Ectodermal cell (in vitro differentiated cells): ENCODE results near the gene PLSCR3.

ENCODE experiments used
- H3K27ac ChIP-seq: 2 replicates; pipeline ENCODE4 v1.7.0; 2013; ENCODE audit warnings: mild to moderate bottlenecking, low read depth, low read length; ENCODE audit not compliant: insufficient read depth, poor library complexity, severe bottlenecking
- H3K27me3 ChIP-seq: 2 replicates; pipeline ENCODE4 v1.7.0; 2013; ENCODE audit warnings: mild to moderate bottlenecking, low read length; ENCODE audit not compliant: insufficient read depth, control insufficient read depth, poor library complexity, severe bottlenecking
- H3K36me3 ChIP-seq: one replicate; pipeline ENCODE4 v1.7.0; 2013; ENCODE audit warnings: low read length; ENCODE audit not compliant: control insufficient read depth, insufficient read depth
- H3K4me1 ChIP-seq: one replicate; pipeline ENCODE4 v1.7.0; 2013; ENCODE audit warnings: low read length; ENCODE audit not compliant: control insufficient read depth, insufficient read depth
- H3K4me3 ChIP-seq: 2 replicates; pipeline ENCODE4 v1.7.0; 2013; ENCODE audit warnings: low read depth, low read length, control low read depth; ENCODE audit not compliant: insufficient read depth
- H3K9me3 ChIP-seq: 2 replicates; pipeline ENCODE4 v1.7.0; 2013; ENCODE audit warnings: mild to moderate bottlenecking, low read length, moderate library complexity; ENCODE audit not compliant: control insufficient read depth
- WGBS, 2 experiments: methylation state at CpG; one replicate each; pipeline ENCODE4 v1.1.7; 2013; ENCODE audit warnings: missing lambda C conversion rate in 2 of 2; 5-methylcytosine and 5-hydroxymethylcytosine counted together

PLSCR3 gene

DNA sequence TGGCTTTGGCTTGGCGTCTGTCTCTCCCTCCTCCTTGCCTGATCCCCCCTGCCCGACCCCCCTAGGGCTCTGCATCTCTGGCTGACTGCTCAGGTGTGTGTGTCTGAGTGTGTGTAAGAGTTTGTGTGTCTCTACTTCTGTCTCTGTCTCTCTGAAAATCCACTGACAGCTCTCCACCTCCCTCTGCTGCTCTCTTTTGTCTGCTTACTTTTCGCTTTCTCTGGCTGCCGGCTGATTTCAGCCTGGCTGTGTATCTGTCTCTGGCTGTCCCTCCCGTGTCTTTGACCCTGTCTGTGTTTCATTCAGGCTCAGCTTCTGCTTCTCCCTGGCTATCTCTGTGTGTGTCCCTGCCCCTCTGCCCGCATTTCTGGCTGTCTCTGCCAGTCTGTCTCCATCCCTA lies 22.0 kb upstream of the PLSCR3 start:
- H3K27me3 ChIP-seq = no peaks in the 10 kb centered on the region
- H3K4me3 ChIP-seq = no peak overlapping the region
- no peak overlapping the region for H3K27ac ChIP-seq
- WGBS, 2 experiments = 85% methylated on average over 5 to 6 of the region's 6 CpGs
- H3K4me1 ChIP-seq = peaks cover 40% of the 10 kb centered on the region
- peaks cover 12% of the 10 kb centered on the region for H3K36me3 ChIP-seq
- H3K9me3 ChIP-seq = no peaks in the 10 kb centered on the region

- 95% methylated on average over 23 of the region's 23 CpGs for WGBS, 2 experiments
- no peaks in the 10 kb centered on the region for H3K27me3 ChIP-seq
- H3K27ac ChIP-seq = no peak overlapping the region
- H3K4me1 ChIP-seq = peaks cover 37% of the 10 kb centered on the region
- H3K36me3 ChIP-seq = peaks cover 13% of the 10 kb centered on the region
- no peak overlapping the region for H3K4me3 ChIP-seq
- H3K9me3 ChIP-seq = no peaks in the 10 kb centered on the region
Observed at GRCh38 chr17:7415784-7416183, 21.5 kb upstream of the PLSCR3 start.

- Histone ChIP-seq H3K4me1 (peaks cover 28% of the 10 kb centered on the region), H3K36me3 (peaks cover 23% of the 10 kb centered on the region), H3K27ac (no peak overlapping the region), H3K4me3 (no peak overlapping the region), H3K9me3 (no peaks in the 10 kb centered on the region), H3K27me3 (no peaks in the 10 kb centered on the region)
- 88% methylated on average over 14 of the region's 14 CpGs for whole genome bisulfite sequencing, 2 experiments
Observed at GRCh38 chr17:7414837-7415236, 20.5 kb upstream of the PLSCR3 start.

DNA sequence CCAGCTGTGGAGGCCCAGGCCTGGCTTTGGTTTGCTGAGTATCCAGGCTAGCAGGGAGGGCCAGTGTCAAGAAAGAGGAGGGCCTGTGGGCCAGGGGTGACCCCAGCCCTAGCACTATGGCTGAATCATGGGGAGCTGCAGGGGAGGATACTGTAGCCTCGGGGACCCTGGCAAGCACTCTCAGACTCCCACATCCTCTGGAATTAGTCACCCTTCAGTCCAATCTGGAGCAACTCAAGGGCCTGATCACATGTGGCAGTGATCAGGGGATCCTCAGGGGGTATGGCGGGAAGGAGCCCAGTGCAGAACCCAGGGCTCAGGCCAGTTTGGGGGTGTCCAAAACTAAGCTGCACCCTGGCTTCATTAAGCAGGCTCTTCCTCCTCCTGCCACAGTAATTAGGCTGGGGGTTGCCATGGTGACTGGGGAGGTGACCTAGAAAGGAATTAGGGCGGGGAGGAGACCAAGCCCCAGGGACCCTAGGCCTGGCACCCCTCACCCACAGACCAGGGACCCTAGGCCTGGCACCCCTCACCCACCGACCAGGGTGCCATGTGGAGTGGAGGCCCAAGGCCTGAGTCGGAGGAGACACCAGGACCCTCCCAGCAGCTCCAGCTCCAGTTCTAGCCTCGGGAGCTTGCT lies 19.1 kb upstream of the PLSCR3 start:
- no peak overlapping the region for H3K27ac ChIP-seq
- no peaks in the 10 kb centered on the region for H3K9me3 ChIP-seq
- peaks cover 36% of the 10 kb centered on the region for H3K36me3 ChIP-seq
- no peak overlapping the region for H3K4me3 ChIP-seq
- 89 to 94% methylated on average over 6 of the region's 6 CpGs for WGBS, 2 experiments
- H3K4me1 ChIP-seq = peaks cover 15% of the 10 kb centered on the region
- H3K27me3 ChIP-seq = no peaks in the 10 kb centered on the region

DNA sequence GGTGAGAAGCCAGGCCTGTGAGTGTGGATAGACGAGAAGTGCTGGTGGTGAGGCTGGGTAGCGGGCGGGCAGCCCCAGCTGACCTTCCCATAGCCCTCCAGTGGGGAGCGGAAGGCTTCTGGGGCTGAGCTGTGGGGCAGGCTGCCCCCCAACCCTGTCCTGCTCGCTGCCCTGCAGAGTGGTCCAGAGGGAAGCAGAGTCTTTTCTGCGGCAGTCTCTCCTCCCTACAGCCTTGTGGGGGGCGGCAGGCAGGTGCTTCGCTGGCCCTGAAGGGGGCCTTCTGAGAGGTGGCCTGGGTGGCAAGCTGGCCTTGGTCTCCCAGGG lies 17.1 kb upstream of the PLSCR3 start:
- Histone ChIP-seq H3K36me3 (peaks cover 37% of the 10 kb centered on the region), H3K27ac (no peak overlapping the region), H3K4me1 (peaks cover 19% of the 10 kb centered on the region), H3K9me3 (no peaks in the 10 kb centered on the region), H3K27me3 (no peaks in the 10 kb centered on the region), H3K4me3 (no peak overlapping the region)
- 89 to 93% methylated on average over 8 of the region's 8 CpGs for WGBS, 2 experiments

GRCh38 chr17:7410634-7411426 lies 16.5 kb upstream of the PLSCR3 start:
- no peaks in the 10 kb centered on the region for H3K27me3 ChIP-seq
- H3K9me3 ChIP-seq = no peaks in the 10 kb centered on the region
- H3K36me3 ChIP-seq = peaks cover 36% of the 10 kb centered on the region
- no peak overlapping the region for H3K27ac ChIP-seq
- 95 to 96% methylated on average over 25 of the region's 25 CpGs for WGBS, 2 experiments
- H3K4me3 ChIP-seq = no peak overlapping the region
- peaks cover 22% of the 10 kb centered on the region for H3K4me1 ChIP-seq

GRCh38 chr17:7409716-7410115 lies 15.4 kb upstream of the PLSCR3 start:
- H3K4me1 ChIP-seq = peaks cover 22% of the 10 kb centered on the region
- no peaks in the 10 kb centered on the region for H3K9me3 ChIP-seq
- H3K27me3 ChIP-seq = no peaks in the 10 kb centered on the region
- no peak overlapping the region for H3K27ac ChIP-seq
- H3K36me3 ChIP-seq = peaks cover 25% of the 10 kb centered on the region
- 95 to 97% methylated on average over 6 of the region's 6 CpGs for WGBS, 2 experiments
- no peak overlapping the region for H3K4me3 ChIP-seq

GRCh38 chr17:7408863-7409262 lies 14.5 kb upstream of the PLSCR3 start:
- H3K27ac ChIP-seq = no peak overlapping the region
- H3K4me1 ChIP-seq = peaks cover 22% of the 10 kb centered on the region
- no peaks in the 10 kb centered on the region for H3K27me3 ChIP-seq
- 93 to 94% methylated on average over 6 of the region's 6 CpGs for WGBS, 2 experiments
- no peaks in the 10 kb centered on the region for H3K9me3 ChIP-seq
- H3K36me3 ChIP-seq = peaks cover 24% of the 10 kb centered on the region
- no peak overlapping the region for H3K4me3 ChIP-seq

- Histone ChIP-seq H3K4me1 (peaks cover 18% of the 10 kb centered on the region), H3K9me3 (no peaks in the 10 kb centered on the region), H3K4me3 (no peak overlapping the region), H3K27ac (no peak overlapping the region), H3K36me3 (peaks cover 24% of the 10 kb centered on the region), H3K27me3 (no peaks in the 10 kb centered on the region)
- WGBS, 2 experiments = 88 to 91% methylated on average over 58 of the region's 58 CpGs
Observed at GRCh38 chr17:7408252-7408727, 14.0 kb upstream of the PLSCR3 start.

- 62 to 63% methylated on average over 7 to 10 of the region's 12 CpGs for WGBS, 2 experiments
- Histone ChIP-seq H3K36me3 (peaks cover 24% of the 10 kb centered on the region), H3K4me1 (peaks cover 19% of the 10 kb centered on the region), H3K4me3 (peak within 1 kb of the TSS; percentile 16), H3K9me3 (no peaks in the 10 kb centered on the region), H3K27ac (no peak within 1 kb of the TSS), H3K27me3 (no peaks in the 10 kb centered on the region)
Observed at GRCh38 chr17:7407485-7408251, 13.3 kb upstream of the PLSCR3 start, which contains the start of gene NLGN2. Gene NLGN2, plus strand, starts transcription at chr17:7407845. Its CDS starts 411 bp downstream, at chr17:7408256.
